Prostate gland (tissue), 2 donors: Measurements from ENCODE around the gene DRD2.

Source experiments
- POLR2A ChIP-seq: fragments of 450-650 bp; IDR thresholded peaks from one replicate; pipeline ENCODE4 v1.6.1; 2016; ENCODE audit warnings: antibody characterized with exemption, mild to moderate bottlenecking
- TF ChIP-seq, protein P1 (sequence below), 4 experiments: fragments of 200-600 bp in 2 of 4; fragments of 450-650 bp in 2 of 4; sonication (generic) in 2 of 4; IDR thresholded peaks; 1 replicate in 3 of 4; 2 replicates in 1 of 4; pipeline ENCODE4 v1.5.1; 2016 to 2019; ENCODE audit warnings: antibody characterized with exemption in 4 of 4, mild to moderate bottlenecking in 2 of 4, moderate library complexity in 2 of 4

DNA sequence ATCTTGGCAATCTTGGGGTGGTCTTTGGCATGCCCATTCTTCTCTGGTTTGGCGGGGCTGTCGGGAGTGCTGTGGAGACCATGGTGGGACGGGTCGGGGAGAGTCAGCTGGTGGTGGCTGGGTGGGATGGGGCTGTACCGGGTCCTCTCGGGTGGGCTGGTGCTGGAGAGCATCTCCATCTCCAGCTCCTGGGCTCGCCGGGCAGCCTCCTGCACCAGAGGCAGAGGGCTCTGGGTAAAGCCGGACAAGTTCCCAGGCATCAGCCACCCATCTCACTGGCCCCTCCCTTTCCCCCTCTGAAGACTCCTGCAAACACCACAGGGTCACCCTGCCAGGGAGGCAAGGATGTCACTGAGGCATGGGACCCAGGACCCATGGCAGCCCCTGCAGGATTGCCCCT lies 62.5 kb downstream of the DRD2 start:
- TF ChIP-seq, protein P1, sequence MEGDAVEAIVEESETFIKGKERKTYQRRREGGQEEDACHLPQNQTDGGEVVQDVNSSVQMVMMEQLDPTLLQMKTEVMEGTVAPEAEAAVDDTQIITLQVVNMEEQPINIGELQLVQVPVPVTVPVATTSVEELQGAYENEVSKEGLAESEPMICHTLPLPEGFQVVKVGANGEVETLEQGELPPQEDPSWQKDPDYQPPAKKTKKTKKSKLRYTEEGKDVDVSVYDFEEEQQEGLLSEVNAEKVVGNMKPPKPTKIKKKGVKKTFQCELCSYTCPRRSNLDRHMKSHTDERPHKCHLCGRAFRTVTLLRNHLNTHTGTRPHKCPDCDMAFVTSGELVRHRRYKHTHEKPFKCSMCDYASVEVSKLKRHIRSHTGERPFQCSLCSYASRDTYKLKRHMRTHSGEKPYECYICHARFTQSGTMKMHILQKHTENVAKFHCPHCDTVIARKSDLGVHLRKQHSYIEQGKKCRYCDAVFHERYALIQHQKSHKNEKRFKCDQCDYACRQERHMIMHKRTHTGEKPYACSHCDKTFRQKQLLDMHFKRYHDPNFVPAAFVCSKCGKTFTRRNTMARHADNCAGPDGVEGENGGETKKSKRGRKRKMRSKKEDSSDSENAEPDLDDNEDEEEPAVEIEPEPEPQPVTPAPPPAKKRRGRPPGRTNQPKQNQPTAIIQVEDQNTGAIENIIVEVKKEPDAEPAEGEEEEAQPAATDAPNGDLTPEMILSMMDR (IDR thresholded peaks at IDR 0.05), result no peak
- no peak for TF ChIP-seq POLR2A
